ENCODE data around the gene SLC2A14.
"Not testable (repeated sequence)": the region's sequence is repeated elsewhere in the genome, so short reads cannot be mapped to it uniquely, and the experiment has no call there.

Gene SLC2A14

DNA sequence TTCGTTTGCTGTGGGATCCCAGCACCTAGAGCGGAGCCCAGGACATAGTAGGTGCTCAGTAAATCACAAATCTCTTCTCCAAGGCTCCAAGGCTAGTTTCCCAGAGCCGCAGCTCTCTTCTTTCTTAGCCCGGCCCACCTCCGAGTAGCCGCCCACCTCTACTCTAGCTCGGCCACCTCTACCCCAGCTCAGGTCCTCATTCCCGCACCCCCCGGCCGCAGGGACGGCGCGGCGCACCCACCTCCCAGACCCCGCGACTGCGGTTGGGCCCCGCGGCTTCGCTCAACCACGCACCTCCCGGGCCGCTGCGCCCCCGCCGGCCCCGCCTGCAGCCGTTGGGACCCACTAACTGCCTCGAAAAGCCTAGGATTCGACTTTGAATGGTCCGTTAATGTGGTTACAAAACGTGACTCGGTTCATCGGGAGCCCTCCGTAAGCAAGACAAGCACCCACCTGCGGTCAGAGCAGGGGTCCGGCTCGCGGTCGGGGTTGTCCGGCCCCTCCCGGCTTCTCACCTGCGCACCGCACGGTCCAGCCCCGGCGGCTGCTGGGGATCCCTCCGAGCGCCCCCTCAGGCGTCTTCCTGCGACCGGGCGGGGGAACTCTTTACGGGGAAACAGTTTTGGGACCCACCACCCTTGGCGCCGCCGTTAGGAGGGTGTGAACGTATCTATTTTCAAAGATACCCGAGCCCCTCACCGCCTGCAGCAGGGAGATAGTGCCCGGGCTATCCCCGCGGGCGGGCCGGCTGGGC is at the start of gene SLC2A14:
SLC2A14 (minus strand) TSS at position 350 of the 754 bp plus-strand sequence. CDS start 3,035 bp downstream, outside the sequence.
- DNase-seq (no peak), ATAC-seq (no peak)

DNA sequence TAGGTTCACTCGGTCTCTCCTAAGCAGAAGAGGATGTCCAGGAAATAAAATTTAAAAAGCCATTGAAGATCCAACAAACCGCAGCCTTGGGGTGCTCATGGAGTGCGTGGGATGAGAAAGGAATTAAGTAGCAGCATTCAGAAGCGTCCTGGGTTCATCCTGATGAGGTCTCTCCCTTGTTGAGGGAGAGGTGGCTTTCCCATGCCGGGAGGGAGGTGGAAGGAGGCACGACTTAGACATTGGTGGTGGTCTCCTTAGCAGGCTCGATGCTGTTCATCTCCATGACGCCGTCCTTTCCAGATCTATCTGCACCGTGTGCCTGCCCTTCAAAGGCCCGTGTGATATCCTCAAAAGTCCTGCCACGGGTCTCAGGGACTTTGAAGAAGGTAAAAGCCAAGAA is 48.5 kb upstream of the SLC2A14 start:
- ATAC-seq, DNase-seq: not testable (repeated sequence)

DNA sequence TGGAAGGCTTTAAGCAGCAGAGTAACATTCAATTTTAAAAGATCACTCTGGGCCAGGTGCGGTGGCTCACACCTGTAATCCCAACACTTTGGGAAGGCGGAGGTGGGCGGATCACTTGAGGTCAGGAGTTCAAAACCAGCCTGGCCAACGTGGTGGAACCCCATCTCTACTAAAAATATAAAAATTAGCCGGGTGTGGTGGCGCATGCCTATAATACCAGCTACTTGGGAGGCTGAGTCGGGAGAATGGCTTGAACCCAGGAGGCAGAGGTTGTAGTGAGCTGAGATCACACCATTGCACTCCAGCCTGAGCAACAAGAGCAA is 45.5 kb upstream of the SLC2A14 start:
- DNase-seq, ATAC-seq: not testable (repeated sequence)

DNA sequence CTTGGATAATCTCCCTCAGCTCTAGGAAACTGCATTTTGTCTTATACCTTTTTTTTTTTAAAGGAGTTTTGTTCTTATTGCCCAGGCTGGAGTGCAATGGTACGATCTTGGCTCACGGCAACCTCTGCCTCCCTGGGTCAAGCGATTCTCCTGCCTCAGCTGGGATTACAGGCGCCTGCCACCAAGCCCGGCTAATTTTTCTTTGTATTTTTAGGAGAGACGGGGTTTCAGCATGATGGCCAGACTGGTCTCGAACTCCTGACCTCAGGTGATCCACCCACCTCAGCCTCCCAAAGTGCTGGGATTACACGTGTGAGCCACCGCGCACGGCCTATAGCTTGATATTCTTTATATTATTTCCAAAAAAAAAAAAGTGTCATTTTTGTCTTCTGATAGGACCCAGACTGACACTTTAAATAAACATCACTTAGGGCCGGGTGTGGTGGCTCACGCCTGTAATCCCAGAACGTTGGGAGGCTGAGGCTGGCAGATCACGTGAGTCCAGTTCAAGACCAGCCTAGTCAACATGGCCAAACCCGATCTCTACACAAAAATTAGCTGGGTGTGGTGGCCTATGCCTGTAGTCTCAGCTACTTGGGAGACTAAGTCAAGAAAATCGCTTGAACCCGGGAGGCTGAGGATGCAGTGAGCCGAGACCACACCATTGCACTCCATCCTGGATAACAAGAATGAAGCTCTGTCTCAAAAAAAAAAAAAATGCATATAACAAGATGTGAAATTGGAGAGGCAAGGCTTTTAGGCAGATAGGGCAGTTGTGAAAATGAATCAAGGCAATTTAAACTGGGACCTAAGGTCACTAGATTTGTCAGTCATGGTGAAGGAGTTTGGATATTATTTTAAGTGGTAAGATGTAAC is 44.9 kb upstream of the SLC2A14 start:
- ATAC-seq, result no peak
- no peak for DNase-seq

DNA sequence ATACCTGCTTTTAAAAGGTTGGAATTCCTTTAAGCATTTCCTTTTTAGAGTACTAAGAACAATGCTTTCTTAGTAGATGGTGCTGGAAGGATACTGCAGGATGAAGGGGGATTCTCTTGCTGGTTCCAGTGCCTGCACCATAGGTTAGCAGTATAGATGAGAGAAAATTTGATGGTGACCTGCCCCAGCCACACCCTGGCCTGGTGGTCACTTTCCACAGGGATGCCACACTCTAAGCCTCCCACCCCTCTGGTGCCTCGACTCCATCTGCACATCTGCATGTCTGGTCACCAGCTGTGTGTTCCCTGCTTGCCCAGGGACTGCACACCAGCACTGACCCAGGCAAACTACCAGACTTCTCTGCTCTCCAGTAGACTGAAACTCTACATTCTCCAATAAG is 44.2 kb upstream of the SLC2A14 start:
- DNase-seq, result no peak
- no peak for ATAC-seq

DNA sequence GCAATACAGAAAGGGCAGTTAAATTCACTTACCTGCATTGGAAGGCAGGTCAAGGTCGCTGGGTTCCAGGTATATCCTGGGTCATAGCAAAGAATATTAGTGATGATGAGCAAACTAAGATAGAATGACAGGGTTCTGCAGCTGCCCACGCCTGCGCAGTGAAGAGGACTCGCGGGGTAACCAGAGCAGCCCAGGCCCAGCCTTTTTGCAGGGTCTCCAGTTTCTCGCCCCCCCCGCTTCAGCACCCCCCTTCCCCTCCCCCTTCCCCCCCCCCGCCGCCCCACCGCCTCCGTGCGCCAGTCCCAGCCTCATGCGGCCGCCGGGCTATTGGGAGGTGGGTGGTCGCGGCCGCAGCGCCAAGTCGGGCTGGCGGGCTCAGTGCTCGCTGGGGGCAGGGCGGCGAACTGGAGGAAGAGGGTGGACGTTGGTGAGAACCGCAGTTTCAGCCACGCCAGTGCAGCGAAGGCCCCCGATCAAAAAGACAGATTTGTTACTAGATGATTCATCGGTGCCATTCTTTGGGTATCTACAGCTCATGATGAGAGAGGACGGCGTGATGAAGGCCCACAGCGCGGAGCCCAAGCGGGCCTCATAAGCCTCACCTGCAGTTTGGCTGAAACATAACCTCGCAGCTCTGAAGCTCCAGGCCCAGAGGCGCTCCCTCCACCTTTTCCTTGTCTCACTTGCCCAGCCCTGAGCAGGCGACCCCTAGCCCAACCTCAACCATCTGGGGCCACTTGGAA is 43.1 kb upstream of the SLC2A14 start:
- peak; percentile 57 for DNase-seq
- peak; percentile 86 for ATAC-seq

DNA sequence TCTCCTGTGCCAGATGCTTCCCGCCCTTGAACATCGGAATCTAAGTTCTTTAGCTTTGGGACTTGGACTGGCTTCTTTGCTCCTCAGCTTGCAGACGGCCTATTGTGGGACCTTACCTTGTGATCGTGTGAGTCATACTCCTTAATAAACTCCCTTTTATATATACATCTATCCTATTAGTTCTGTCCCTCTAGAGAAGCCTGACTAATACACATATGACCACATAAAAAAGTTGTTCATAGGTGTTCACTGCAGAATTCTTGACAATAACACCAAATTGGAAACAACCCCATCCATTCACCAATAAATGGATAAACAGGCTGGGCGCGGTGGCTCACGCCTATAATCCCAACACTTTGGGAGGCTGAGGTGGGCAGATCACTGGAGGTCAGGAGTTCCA is 37.4 kb upstream of the SLC2A14 start:
- not testable (repeated sequence) for ATAC-seq

DNA sequence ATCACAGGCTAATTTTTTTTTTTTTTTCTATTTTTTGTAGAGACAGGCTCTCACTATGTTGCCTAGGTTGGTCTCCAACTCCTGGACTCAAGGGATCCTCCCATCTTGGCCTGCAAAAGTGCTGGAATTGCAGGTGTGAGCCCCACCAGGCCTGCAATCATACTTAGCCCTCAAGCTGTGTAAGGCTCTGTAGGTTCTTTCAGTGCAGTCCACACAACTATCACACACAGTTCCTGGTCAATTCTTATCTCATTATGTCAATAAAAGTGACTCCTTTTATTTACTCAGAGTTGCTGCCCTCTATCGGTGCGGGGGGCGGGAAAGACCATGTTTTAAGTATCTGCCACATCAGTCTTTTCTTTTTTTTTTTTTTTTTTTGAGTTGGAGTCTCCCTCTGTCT is 34.3 kb upstream of the SLC2A14 start:
- no peak for ATAC-seq

More for the DNA sequence above, 37.4 kb upstream of the SLC2A14 start:
- DNase-seq, result not testable (repeated sequence)

DNA sequence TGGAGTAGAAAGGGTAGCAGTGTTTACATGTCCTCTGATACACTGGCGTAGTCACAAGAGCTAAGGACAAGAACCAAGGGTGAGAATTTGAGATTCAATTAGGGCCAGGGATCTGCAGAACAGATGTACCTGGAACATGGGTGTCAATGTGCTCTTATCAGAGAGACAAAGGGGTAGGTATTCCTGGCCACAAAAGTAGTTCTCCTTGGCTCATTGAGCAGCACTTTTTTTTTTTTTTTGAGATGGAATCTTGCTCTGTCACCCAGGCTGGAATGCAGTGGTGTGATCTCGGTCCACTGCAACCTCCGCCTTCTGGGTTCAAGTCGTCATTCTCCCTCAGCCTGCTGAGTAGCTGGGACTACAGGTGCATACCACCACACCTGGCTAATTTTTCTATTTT is 33.6 kb upstream of the SLC2A14 start:
- not testable (repeated sequence) for ATAC-seq, DNase-seq

More for the DNA sequence above, 34.3 kb upstream of the SLC2A14 start:
- peak; percentile 25 for DNase-seq

DNA sequence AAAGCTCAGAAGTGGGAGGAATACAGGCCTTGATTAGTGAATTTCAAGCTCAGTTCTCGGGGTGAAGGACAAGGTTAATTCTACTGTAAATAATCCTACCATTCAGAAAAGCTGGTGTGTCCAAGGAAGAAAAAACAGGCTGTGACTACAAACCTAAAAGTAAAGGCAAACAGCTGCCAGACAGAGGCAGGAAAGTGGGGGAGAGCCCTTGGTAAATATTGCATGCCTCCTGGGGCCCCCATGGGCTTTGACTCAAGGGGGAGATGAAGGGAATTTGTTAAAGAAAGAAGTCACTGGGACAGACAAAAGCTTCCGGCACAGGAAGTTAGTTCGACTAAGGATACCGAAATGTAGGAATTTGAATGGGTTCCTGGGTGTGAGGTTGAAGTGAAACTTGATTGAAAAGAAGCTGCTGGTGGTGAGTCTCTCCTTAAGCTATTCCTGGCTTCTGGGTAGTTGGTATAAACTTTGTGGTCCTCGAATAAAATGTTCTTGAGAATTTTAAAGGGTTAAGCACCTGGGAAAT is 32.9 kb upstream of the SLC2A14 start:
- not testable (repeated sequence) for ATAC-seq, DNase-seq

DNA sequence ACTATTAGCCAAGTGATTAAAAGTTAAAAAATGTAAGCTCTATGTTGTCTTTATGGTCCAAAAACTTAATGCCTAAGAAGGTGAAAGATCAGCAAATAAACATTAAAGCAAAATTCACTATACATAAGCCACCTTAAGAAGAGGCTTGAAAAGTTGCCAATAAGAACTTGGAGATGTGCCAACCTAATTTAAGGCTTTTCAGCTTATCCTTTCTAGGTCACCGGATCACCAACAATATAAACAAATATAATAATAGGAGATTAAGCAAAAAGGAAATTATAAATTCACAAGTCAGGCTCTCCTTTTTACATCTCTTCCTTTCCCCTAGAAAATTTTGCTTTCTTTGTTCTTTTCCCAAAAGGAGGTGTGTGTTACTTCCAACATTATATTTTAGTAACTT is 32.4 kb upstream of the SLC2A14 start:
- DNase-seq (no peak), ATAC-seq (no peak)

DNA sequence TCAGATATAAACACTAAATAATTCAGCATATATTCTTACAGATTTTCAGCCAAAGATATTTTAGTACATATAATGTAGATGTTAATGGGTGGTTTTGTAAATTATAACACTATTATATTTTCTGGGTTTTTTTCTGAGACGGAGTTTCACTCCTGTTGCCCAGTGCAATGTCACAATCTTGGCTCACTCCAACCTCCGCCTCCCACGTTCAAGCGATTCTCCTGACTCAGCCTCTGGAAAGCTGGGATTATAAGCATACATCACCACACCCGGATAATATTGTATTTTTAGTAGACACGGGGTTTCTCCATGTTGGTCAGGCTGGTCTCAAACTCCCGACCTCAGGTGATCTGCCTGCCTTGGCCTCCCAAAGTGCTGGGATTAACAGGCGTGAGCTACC is 29.7 kb upstream of the SLC2A14 start:
- not testable (repeated sequence) for DNase-seq

DNA sequence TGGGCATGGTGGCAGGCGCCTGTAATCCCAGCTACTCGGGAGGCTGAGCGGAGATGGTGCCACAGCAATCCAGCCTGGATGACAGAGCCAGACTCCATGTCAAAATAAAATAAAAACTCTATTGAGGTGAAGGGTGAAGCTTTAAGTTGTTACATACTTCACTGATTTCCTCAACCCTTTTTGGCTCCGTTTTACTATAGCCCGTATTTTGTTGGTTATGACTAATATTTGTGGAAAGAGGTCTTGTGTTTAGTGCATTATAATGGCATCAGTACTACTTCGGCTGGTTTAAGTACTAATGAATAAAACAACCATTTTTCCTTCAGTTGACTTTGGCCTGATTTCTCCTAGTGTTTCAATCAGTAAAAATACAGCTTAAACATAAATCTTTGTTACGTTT is 27.0 kb upstream of the SLC2A14 start:
- no peak for ATAC-seq
- DNase-seq, result no peak

More for the DNA sequence above, 29.7 kb upstream of the SLC2A14 start:
- not testable (repeated sequence) for ATAC-seq

DNA sequence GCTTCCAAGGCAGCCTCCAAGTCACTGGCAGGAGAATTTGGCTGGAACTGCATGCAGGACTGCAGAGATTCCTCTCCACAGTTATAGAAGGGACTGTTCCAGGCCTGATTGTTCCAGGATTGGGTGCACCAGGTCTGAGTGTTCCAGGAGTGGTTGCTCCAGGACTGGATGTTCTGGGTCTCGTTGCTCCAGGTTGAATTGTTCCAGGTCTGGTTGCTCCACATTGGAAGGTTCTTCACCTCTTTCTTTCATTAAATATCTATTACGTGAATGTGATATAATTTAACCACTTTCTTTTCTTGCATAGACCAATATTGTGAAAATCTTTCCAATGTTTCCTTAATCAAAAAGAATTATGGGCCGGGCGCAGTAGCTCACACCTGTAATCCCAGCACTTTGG is 24.0 kb upstream of the SLC2A14 start:
- not testable (repeated sequence) for ATAC-seq, DNase-seq

DNA sequence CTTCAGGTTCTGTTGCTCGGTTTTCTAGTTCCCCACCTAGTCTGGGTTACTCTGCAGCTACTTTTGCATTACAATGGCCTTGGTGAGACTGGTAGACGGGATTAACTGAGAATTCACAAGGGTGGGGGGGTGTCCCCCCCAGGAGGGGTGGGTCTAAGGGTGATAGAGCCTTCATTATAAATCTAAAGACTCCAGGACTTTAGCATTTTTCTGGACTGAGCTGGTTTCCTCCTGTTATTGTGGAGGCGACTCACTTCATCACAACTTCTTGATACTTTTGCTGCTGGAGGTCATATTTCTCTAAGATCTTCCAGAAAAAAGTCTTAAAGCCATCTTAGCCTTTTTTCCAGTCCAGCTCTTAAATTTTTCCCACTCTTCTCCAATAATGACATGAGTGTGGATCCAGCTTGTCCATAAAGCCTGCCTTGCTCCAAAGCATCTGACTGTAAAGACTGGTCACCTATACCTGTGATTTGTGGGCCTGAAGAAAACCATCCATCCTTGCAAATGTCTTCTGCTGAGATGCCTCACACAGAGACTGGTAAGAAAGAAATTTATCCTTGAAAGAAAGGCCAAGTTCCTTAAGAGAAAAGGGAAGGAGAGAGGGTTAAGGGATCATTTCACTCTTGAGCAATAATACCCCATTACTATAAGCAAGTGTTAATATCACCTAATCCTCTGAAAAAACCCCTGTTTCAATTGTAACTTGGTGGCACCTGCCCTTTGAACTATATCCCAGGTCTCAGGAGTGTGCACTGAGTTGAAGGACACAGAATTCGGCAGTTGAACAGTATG is 19.7 kb upstream of the SLC2A14 start:
- DNase-seq, result no peak
- no peak for ATAC-seq

DNA sequence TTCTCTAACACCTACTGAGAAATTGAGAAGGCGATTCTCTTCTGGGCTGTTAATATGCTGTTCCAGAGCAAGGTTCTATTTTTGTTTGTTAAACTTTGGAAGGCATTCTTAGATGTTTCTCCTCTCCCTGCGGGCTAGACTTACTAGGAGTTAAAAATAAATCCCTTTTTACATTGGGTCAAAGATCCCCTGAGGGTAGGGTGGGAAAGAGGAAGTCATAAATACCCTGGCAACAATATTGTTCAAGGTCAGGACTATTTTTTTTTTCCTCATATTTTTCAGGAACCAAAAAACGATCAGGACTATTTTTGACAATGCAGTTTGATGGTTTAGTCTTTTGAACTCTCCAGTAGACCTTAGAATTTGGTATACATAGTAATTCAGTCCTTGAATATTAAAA is 12.0 kb upstream of the SLC2A14 start:
- DNase-seq, result no peak
- ATAC-seq, result no peak

DNA sequence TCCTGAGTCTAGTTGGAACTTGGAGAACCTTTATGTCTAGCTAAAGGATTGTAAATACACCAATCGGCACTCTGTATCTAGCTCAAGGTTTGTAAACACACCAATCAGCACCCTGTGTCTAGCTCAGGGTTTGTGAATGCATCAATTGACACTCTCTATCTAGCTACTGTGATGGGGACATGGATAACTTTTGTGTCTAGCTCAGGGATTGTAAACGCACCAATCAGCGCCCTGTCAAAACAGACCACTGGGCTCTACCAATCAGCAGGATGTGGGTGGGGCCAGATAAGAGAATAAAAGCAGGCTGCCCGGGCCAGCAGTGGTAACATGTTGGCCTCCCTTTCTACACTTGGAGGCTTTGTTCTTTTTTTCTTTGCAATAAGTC is 9.0 kb upstream of the SLC2A14 start:
- not testable (repeated sequence) for DNase-seq, ATAC-seq

DNA sequence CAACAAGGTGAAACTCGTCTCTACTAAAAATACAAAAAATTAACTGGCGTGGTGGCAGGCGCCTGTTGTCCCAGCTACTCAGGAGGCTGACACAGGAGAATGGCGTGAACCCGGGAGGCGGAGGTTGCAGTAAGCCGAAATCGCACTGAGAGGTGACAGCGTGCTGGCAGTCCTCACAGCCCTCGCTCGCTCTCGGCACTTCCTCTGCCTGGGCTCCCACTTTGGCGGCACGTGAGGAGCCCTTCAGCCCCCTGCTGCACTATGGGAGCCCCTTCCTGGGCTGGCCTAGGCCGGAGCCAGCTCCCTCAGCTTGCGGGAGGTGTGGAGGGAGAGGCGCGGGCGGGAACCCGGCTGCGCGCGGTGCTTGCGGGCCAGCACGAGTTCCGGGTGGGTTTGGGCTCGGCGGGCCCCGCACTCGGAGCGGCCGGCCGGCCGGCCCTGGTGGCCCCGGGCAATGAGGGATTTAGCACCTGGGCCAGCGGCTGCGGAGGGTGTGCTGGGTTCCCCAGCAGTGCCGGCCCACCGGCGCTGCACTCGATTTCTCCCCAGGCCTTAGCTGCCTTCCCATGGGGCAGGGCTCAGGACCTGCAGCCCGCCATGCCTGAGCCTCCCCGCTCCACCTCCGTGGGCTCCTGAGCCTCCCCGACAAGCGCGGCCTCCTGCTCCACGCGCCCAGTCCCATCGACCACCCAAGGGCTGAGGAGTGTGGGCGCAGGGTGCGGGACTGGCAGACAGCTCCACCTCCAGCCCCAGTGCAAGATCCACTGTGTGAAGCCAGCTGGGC is 8.4 kb upstream of the SLC2A14 start:
- DNase-seq, result not testable (repeated sequence)

DNA sequence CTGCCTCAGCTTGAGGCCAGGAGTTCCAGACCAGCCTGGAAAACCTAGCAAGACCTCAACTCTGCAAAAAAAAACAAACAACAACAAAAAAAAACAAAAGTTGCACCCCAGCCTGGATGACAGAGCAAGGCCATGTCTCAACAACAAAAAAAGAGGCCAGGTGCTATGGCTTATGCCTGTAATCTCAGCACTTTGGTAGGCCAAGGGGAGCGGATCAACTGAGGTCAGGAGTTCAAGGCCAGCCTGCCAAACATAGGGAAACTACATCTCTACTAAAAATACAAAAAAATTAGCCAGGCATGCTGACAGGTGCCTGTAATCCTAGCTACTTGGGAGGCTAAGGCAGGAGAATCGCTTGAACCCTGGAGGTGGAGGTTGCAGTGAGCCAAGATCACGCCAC is 6.5 kb upstream of the SLC2A14 start:
- ATAC-seq, result no peak
- DNase-seq, result no peak

More for the DNA sequence above, 8.4 kb upstream of the SLC2A14 start:
- ATAC-seq, result not testable (repeated sequence)

DNA sequence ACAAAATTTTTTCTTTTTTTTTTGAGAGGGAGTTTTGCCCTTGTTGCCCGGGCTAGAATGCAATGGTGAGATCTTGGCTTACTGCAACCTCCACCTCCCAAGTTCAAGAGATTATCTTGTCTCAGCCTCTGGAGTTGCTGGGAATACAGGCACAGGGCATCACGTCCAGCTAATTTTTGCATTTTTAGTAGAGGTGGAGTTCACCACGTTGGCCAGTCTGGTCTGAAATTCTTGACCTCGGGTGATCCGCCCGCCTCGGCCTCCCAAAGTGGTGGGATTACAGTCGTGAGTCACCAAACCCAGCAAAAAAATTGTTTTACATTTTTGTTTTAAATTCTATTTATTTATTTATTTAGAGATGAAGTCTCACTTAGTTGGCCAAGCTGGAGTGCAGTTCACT is 4.7 kb upstream of the SLC2A14 start:
- ATAC-seq, result no peak
- DNase-seq, result no peak
